ENCODE data around the gene SRCAP.

DNA sequence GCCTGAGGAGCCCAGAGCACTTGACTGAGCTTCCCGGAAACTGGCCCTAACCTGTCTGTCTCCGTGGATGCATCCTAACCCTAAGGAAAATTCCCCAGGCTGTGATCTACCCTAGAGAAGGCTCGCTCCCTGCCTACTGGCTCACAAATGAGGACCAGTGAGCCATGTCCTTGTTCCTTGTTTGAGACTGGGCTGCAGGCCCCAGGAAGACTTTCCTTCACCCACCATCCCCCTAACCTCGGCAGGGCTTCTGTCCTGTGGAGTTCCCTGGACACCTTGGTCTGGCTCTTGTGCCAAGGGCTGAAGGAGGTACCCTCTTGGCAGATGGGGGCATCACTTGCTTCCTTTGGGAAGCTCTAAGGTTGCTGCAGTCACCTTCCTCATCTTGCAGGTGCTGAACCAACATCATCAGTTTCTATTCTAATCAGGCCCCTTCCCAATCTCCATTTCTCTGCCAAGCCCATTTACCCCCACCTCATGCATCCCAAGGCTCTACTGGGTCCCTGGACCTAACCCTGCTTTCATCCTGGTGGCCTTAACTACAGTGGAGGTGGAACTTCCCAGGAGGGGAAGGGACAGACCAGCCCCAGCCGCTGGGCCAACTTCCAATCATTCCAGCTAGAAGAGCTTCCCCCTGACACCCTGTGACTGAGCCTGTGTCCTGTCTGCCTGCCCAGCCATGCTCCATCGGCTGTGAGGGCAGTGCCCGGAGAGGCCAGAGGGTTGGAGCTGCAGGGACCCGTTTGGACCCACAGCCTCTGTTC lies 75.6 kb downstream of the SRCAP start:
- TF ChIP-seq, protein P1, sequence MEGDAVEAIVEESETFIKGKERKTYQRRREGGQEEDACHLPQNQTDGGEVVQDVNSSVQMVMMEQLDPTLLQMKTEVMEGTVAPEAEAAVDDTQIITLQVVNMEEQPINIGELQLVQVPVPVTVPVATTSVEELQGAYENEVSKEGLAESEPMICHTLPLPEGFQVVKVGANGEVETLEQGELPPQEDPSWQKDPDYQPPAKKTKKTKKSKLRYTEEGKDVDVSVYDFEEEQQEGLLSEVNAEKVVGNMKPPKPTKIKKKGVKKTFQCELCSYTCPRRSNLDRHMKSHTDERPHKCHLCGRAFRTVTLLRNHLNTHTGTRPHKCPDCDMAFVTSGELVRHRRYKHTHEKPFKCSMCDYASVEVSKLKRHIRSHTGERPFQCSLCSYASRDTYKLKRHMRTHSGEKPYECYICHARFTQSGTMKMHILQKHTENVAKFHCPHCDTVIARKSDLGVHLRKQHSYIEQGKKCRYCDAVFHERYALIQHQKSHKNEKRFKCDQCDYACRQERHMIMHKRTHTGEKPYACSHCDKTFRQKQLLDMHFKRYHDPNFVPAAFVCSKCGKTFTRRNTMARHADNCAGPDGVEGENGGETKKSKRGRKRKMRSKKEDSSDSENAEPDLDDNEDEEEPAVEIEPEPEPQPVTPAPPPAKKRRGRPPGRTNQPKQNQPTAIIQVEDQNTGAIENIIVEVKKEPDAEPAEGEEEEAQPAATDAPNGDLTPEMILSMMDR (IDR thresholded peaks at IDR 0.05): no peak
- TF ChIP-seq EP300 (IDR thresholded peaks at IDR 0.05) (no peak), POLR2A (IDR thresholded peaks at IDR 0.05) (no peak)
